HuH-7.5 (cell line): Measurements from ENCODE around the gene SCUBE1.
A peak's percentile ranks its signal among the peaks of the same experiment; 100 is the strongest.

Source experiments
- DNase-seq: peaks from one replicate; pipeline ENCODE4 v3.0.0; 2011; ENCODE audit warnings: low spot score

SCUBE1 gene

DNA sequence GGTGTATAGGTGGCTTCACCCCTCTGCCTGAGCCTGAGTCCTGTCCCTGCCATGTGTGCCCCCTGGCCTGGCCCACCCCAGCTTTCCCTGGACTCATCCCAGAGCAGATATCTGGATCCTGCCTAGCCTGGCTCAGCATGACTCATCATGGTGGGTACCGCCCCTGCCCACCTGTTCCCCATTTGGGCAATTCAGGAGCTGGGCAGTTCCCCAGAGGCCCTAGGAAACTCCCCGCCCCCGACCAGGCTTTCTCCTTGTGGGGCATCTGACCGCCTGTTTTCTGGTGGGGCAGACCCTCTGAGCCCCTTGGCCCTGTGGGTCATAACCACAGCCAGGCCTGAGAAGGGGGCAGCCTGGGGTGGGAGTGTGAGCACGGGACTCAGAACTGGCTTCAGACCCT is 187.4 kb downstream of the SCUBE1 start:
- no peak for DNase-seq

- DNase-seq = no peak
Measured at GRCh38 chr22:43154887-43155536, 188.2 kb downstream of the SCUBE1 start.

DNA sequence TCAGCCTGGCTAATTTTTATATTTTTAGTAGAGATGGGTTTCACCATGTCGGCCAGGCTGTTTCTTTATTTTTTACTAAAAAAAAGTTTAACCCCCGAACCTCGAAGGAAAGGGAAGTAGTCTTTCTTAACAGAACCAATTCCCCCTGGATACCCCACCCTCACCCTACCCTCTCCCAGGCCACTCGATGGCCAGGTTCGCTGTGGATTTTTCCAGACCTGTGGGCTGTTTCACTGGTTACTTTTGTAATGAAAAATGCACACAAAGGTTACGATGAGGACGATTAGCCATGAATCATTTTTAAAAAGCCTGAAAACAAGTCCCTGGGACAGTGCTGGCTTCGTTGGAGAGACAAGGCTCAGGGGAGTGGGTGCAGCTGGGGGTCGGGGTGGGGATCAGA is 189.3 kb downstream of the SCUBE1 start:
- DNase-seq = no peak

DNA sequence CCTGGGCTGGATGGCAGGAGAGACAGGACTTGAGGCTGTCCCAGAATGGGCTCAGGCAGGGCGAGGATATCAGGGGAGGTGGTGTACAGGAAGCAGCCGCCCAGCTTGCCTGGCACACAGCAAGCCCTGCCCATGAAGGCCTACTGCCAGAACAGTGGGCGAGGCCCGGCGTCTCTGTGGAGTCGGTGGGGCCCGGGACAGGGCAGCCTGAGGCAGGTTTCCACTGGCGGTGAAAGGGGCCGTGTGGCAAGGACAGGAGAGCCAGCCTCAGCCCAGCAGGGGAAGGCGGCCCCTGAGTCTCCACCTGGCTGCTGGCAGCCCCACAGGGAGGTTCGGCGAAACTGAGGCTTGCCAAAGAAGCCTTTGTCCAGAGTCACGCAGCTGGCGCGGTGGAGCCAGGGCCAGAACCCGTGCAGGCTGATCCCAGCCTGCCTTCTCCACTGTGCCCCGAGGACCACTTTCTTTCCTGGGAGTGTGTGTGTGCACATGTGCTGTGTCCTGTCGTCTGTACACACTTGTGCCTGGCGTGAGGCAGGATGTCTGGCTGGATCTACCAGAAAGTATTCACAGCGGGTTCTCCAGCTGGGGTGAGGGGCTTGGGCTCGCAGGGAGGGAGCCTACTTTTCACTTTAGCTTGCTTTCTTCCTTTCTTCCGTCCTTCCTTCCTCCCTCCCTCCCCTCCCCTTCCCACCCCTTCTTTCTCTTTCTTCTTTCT is 190.7 kb downstream of the SCUBE1 start:
- no peak for DNase-seq

DNA sequence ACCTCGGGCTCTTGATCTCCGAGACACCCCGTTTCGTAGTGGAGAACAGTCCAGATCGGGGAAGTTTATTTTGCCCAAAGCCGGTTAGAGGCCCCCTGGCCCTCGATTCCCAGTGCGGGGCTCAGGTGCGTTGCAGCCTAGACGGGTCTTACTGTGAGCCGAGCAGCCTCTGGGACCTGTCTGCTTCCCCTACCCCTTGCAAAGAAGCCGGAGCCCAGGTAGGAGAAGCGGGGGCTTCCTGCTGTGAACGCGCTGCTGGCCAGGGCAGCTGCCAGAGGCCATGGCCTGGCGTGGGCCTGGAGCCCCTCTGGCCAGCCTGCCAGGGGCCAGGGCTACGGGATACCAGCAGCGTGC is 191.2 kb downstream of the SCUBE1 start:
- DNase-seq = no peak

GRCh38 chr22:43151251-43152002 is 191.7 kb downstream of the SCUBE1 start, which contains the start of gene TSPO:
TSPO (plus strand) TSS chr22:43151559; CDS start chr22:43159239, 7,680 bp downstream.
- peak; percentile 52 for DNase-seq

DNA sequence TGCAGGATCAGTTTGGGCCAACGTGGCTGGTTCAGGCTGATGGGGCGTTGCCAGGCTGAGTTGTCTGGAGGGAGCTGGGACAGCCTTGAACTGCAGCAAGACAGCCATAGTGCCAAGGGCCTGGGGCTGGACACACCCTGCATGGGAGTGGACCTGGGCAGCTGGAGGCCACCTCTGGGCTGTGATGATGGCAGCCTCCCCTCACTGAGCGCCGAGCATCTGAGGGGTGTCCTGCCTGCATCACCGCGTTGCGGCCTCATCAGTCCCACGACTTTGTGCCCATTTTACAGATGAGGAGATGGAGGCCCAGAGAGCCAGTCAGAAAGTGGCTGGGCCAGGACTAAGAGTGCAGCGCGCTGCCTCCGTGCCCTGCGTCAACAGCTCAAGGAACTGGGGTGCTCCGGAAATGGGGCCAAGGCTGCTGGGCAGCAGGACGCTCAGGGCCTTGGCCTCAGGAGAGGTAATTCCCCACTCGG is 192.4 kb downstream of the SCUBE1 start:
- no peak for DNase-seq

- DNase-seq = no peak
Measured at GRCh38 chr22:43148581-43148980, 194.6 kb downstream of the SCUBE1 start.

GRCh38 chr22:43147821-43148220 is 195.4 kb downstream of the SCUBE1 start:
- no peak for DNase-seq
